Fibroblast of skin of back (primary cell): Measurements from ENCODE around the gene KIAA0586.
"Not testable (repeated sequence)": the region's sequence is repeated elsewhere in the genome, so short reads cannot be mapped to it uniquely, and the experiment has no call there.

Source experiments
- DNase-seq: peaks from one replicate; pipeline ENCODE4 v3.0.0-alpha.2; 2013

The KIAA0586 gene

GRCh38 chr14:58549105-58549757, 121.7 kb downstream of the KIAA0586 start:
- DNase-seq: no peak

DNA sequence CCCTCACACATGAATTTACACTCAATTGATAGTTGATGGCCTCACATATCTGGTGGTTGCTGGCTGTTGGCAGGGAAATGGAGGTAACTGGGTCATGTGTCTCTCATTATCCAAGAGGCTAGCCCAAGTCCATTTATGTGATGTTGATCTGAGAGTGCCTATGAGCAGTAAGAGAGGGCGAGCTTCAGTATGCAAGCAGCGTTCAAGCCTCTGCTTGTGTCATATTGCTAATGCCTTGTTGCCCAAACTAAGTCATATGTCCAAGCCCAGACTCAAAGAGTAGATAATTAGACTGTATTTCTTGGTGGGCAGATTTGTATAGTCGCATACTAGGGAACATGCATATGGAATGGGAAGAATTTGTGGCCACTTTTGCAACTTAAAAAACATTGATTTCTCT, 126.4 kb downstream of the KIAA0586 start:
- DNase-seq: peak; percentile 20

GRCh38 chr14:58555647-58556046, 128.1 kb downstream of the KIAA0586 start:
- DNase-seq: no peak

- DNase-seq: peak; percentile 20
These were observed 129.7 kb downstream of the KIAA0586 start for GRCh38 chr14:58557242-58557641.

DNA sequence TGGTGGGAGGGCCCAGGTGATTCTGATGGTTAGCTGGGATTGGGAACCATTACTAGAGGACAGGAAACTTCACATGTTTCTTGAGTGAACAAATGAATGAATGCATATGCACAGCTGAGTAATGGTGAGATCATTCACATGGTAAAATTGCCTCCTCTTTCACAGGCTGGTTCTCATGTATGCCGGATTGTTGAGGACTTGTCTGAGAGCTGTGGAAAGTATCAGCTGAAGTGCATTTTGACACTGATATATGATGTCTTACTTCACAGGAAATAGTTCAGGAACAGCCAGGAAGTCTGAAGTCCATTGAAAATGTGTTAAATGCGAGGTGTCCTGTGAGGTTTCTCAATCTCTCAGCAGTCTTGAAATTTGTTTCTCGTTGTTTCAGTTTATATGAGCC, 132.7 kb downstream of the KIAA0586 start:
- peak; percentile 60 for DNase-seq

GRCh38 chr14:58562141-58562540, 134.6 kb downstream of the KIAA0586 start:
- DNase-seq: no peak

GRCh38 chr14:58563978-58564377, 136.5 kb downstream of the KIAA0586 start:
- peak; percentile 34 for DNase-seq

DNA sequence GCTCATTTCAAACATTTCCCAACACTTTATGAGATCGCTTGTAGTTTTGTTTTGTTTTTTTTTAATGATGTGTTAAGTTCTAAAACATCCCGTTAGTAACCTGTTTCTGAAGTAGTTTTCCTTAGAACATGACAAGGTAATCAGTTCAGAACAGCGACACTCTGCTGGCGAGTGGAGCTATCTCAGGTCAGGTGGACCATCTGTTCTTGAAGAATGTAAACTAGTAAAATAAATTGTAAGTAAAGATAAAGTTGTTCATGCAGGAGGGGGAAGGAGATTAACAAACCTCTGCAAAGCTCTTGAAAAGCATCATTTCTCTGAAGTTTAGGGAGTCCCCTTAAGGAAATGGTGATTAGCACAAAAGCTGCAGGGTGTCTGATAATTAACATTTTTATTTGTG, 138.3 kb downstream of the KIAA0586 start:
- DNase-seq: no peak

- DNase-seq: no peak
These were observed 139.5 kb downstream of the KIAA0586 start for GRCh38 chr14:58566979-58567378.

DNA sequence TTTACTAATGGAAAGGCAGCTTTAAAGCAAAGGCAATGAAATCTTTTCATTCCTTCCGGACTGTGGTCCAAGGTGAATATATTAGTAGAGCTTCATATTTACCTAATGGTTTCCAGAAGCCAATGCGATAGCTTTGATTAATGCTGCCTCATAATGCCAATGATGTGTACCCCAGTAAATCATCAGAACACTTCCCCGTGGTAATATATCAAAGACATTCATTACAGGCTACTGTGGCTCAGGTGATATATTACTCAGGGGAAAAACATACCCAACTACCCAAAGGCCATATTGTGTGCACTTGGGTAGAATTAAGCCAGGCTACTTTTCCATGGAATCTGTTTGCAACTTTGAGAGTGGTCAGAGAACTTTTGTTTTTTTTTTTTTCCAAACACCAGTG, 140.8 kb downstream of the KIAA0586 start:
- DNase-seq: no peak

DNA sequence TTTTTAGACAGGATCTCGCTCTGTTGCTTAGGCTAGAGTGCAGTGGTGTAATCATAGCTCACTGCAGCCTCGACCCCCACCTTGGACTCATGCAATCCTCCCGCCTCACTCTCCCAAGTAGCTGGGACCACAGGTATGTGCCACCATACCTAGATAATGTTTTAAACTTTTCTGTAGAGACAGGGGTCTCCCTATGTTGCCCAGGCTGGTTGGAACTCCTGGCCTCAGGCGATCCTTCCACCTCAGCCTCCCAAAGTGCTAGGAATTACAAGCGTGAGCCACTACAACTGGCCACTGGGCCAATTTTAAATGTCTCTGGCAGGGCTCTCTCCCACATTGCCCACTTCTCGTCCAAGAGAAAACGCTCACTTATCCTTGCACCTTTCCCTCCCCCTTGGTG, 143.7 kb downstream of the KIAA0586 start:
- DNase-seq: no peak

DNA sequence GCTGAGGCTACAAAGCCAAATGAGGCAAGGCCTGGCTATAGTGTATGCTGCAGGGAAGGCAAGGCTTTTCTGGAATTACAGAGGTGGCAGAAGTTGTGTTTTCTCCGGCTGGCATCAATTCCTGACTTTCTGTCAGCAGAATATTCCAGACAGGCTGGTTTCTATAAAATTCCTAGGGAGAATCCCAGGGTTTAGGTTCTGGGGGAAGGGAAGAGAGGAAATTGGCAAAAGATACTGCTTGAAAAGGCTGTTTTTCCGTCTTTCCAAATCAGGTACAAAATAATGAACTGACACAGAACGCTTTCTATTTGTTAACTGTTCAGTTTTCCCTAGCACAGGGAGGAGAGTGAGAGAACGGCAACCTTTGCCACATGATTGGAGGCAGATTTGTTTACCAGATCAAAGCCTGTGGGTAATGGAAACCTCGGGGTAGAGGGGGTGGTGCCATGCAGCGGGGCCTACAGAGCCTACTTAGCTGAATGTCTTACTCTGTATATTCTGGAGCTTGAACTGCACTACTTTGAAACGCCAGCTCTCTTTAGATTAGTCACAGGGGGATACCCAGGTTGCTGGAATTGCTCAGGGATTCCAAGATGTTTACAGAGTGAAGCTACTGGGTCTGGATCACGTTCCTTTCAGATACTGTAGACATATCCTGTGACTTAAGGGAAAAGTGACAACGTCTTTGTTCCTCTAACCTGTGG, 144.4 kb downstream of the KIAA0586 start:
- DNase-seq: peak; percentile 71

DNA sequence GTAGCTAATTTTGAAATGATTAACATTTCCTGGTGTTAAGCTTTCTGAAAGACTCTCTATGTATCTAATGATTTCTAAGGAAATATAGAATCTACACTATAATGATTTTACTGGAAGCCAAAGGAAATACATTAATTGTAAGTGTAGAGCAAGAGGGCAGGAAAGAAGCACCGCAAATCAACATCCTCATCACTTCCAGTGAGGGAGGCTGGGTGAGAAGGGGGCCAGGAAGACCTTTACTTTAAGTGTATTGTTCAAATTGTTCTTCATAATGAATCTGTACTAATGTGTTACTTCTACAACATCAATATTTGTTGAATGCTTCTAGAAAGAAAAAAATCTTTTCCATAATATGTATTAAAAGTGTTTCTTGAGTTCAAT, 144.9 kb downstream of the KIAA0586 start:
- no peak for DNase-seq

GRCh38 chr14:58572863-58573262, 145.3 kb downstream of the KIAA0586 start:
- DNase-seq: no peak

DNA sequence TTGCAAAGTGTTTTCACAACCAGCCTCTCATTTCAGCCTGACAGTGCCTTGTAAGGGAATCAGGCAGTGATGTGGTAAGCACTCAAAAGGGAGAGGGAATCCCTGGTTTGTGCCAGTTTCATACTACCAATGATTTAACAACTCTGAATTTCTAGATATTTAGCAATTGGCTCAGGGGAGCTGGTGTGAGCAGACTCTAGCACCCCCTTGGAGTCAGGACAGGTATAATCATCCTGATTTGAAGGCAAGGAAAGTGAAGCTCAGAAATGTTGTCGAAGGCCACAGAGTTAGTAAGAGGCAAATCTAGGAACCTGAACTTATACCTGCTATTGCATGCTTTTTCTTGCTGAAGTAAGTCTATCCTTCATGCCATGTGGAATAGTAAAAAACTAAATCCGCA, 147.1 kb downstream of the KIAA0586 start:
- no peak for DNase-seq

DNA sequence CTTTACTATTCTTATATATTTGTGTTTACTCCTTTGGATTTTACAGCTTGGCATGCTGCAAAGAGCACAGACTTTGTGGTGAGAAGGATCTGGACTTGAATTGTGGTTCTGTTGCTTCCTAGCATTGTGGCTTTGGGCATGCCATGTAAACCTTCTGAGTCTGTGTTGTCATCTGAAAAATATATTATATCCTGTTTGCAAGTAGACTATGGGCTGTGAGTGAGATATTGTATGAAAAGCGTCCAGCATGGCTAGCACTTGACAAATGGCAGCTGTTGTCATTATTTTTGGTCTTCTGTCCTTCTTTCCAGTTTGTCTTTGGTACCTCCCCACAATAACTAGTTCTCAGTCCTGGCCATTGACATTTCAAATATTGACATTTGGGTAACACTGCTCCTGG, 148.4 kb downstream of the KIAA0586 start:
- no peak for DNase-seq

DNA sequence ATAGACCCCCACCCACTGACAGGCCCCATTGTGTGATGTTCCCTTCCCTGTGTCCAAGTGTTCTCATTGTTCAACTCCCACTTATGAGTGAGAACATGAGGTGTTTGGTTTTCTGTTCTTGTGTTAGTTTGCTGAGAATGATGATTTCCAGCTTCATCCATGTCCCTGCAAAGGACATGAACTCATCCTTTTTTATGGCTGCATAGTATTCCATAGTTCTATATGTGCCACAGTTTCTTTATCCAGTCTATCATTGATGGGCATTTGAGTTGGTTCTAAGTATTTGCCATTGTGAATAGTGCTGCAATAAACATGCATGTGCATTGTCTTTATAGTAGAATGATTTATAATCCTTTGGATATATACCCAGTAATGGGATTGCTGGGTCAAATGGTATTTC, 152.5 kb downstream of the KIAA0586 start:
- not testable (repeated sequence) for DNase-seq

DNA sequence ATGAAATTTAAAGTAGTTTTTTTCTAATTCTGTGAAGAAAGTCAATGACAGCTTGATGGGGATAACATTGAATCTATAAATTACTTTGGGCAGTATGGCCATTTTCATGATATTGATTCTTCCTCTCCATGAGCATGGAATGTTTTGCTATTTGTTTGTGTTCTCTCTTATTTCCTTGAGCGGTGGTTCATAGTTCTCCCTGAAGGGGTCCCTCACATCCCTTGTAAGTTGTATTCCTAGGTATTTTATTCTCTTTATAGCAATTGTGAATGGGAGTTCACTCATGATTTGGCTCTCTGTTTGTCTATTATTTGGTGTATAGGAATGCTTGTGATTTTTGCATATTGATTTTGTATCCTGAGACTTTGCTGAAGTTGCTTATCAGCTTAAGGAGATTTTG, 153.9 kb downstream of the KIAA0586 start:
- DNase-seq: not testable (repeated sequence)

- DNase-seq: peak; percentile 71
These were observed 156.9 kb downstream of the KIAA0586 start for GRCh38 chr14:58584383-58584782.

GRCh38 chr14:58587271-58587670, 159.8 kb downstream of the KIAA0586 start:
- peak; percentile 94 for DNase-seq

GRCh38 chr14:58588321-58588720, 160.8 kb downstream of the KIAA0586 start:
- DNase-seq: not testable (repeated sequence)

DNA sequence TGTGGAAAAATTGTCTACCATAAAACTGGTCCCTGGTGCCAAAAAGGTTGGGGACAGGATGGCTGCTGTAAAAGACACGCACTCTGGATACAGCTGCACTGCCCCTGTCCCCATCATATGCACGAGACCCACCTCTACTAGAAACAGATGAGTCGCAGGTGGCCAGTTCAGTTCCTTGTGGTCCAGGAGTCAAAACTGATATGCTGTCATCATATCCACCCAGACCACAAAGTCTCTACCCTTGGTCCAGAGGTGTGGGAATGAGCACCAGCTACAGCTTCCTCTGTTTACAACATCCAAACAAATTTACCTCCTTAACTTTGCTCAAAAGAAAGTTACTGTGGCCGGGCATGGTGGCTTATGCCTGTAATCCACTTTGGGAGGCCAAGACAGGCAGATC, 166.5 kb downstream of the KIAA0586 start:
- no peak for DNase-seq

DNA sequence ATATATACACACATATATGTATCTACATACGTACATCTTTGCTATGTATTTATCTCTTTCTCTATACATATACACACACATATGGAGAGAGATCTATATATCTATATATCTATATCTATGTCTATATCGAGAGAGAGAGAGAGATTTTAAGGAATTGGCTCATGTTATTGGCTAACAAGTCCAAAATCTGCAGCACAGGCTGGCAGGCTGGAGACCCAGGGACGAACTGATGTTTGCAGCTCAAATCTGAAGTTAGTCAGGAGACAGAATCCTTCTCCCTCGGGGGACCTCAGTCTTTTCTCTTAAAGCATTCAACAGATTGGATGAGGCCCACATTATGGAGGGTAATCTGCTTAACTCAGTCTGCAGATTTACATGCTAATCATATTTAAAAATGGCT, 169.5 kb downstream of the KIAA0586 start:
- DNase-seq: no peak

- DNase-seq: no peak
These were observed 170.7 kb downstream of the KIAA0586 start for GRCh38 chr14:58598028-58598803.
